KOPT-K1 (cell line): Measurements from ENCODE around the gene MKNK2.

Source experiments
- H3K27ac ChIP-seq: fragments of 200-600 bp; sonication (generic); 2 replicates; pipeline ENCODE4 v1.5.1; 2016; ENCODE audit warnings: antibody characterized with exemption, mild to moderate bottlenecking, low read depth, low read length; ENCODE audit not compliant: poor library complexity, severe bottlenecking
- H3K36me3 ChIP-seq: fragments of 200-600 bp; sonication (generic); 2 replicates; pipeline ENCODE4 v1.5.1; 2017; ENCODE audit warnings: antibody characterized with exemption, mild to moderate bottlenecking, low read length, moderate library complexity; ENCODE audit not compliant: insufficient read depth
- H3K9me3 ChIP-seq: fragments of 200-600 bp; sonication (generic); 2 replicates; pipeline ENCODE4 v1.5.1; 2017; ENCODE audit warnings: antibody characterized with exemption, low read length, mild to moderate bottlenecking; ENCODE audit not compliant: insufficient read depth, poor library complexity, severe bottlenecking

Gene MKNK2

DNA sequence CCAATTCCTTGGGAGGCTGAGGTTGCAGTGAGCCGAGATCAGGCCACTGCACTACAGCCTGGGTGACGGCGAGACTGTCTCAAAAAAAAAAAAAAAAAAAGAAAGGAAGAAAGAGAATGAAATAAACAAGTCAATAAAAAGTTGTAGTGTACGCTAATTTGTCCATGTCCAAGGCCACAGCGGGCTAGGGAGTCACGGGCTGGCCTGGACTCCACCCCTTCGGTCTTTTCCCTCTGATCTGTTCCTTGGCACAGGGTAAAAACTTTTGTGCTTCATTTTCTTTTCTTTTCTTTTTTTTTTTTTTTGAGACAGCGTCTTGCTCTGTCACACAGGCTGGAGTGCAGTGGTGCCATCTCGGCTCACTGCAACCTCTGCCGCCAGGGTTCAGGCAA lies 19.4 kb upstream of the MKNK2 start:
- no peak overlapping the region for H3K27ac ChIP-seq
- H3K9me3 ChIP-seq: no peaks in the 10 kb centered on the region
- H3K36me3 ChIP-seq: peaks cover 51% of the 10 kb centered on the region

GRCh38 chr19:2064788-2065524 lies 13.9 kb upstream of the MKNK2 start:
- Histone ChIP-seq H3K27ac (no peak overlapping the region), H3K9me3 (no peaks in the 10 kb centered on the region), H3K36me3 (no peaks in the 10 kb centered on the region)

DNA sequence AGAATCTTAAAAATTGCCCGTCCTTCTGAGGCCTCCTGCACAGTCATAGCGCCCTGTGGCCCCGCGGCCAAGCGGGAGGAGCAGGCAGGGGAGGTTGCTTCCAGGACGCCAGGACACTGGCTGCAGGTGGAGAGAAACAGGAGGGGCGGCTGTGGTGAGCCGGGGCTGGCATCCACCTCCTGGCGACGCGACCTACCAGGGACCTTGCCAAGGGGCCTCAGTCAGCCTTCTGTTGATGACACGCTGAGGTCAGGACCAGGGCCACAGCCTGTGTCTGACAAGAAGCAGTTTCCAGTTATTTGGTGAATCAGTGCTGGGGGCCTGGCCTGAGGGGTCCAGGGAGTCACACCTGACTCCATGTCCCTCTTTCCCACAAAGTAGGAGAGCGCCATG lies 13.3 kb upstream of the MKNK2 start:
- Histone ChIP-seq H3K36me3 (no peaks in the 10 kb centered on the region), H3K9me3 (no peaks in the 10 kb centered on the region), H3K27ac (no peak overlapping the region)

- no peak overlapping the region for H3K27ac ChIP-seq
- no peaks in the 10 kb centered on the region for H3K36me3 ChIP-seq
These were observed 12.8 kb upstream of the MKNK2 start for GRCh38 chr19:2063824-2064223.

DNA sequence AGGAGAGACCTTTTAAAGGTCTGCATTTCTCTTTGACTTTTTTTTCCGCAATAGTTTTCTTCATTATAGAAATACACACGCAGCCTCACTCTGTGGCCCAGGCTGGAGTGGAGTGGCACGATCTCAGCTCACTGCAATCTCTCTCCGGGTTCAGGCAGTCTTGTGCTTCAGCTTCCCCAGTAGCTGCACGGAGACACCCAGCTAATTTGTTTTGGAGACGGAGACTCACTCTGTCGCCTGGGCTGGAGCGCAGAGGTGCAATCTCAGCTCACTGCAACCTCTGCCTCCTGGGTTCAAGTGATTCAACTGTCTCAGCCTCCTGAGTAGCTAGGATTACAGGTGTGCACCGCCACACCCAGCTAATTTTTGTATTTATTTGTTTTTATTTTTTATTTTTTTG lies 11.7 kb upstream of the MKNK2 start:
- no peak overlapping the region for H3K27ac ChIP-seq

More at GRCh38 chr19:2063824-2064223, 12.8 kb upstream of the MKNK2 start:
- no peaks in the 10 kb centered on the region for H3K9me3 ChIP-seq

DNA sequence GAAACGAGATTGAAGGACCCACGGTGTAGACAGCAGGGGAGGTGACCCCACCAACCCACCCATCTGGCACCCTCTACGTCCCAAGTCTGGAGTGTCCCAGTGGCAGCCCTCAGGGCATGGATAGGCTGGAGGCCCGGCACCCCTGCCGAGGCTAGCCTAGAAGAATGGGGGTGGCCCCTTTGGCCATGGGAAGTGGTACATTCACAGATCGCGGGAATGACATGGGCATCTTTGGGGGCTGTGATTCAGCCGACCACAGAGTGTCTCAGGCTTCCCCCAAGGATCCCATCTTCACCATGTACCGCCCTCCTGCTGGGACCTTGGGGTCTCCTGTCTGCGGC lies 11.3 kb upstream of the MKNK2 start:
- Histone ChIP-seq H3K27ac (peak overlapping the region; percentile 95), H3K36me3 (no peaks in the 10 kb centered on the region), H3K9me3 (no peaks in the 10 kb centered on the region)

More for the DNA sequence above, 11.7 kb upstream of the MKNK2 start:
- H3K36me3 ChIP-seq: no peaks in the 10 kb centered on the region
- H3K9me3 ChIP-seq: no peaks in the 10 kb centered on the region

- H3K27ac ChIP-seq: peak overlapping the region; percentile 95
- H3K36me3 ChIP-seq: no peaks in the 10 kb centered on the region
- no peaks in the 10 kb centered on the region for H3K9me3 ChIP-seq
These were observed 10.7 kb upstream of the MKNK2 start for GRCh38 chr19:2061495-2062388.

- no peaks in the 10 kb centered on the region for H3K9me3 ChIP-seq
- H3K27ac ChIP-seq: peak overlapping the region; percentile 95
- no peaks in the 10 kb centered on the region for H3K36me3 ChIP-seq
These were observed 9.9 kb upstream of the MKNK2 start for GRCh38 chr19:2060884-2061494.

DNA sequence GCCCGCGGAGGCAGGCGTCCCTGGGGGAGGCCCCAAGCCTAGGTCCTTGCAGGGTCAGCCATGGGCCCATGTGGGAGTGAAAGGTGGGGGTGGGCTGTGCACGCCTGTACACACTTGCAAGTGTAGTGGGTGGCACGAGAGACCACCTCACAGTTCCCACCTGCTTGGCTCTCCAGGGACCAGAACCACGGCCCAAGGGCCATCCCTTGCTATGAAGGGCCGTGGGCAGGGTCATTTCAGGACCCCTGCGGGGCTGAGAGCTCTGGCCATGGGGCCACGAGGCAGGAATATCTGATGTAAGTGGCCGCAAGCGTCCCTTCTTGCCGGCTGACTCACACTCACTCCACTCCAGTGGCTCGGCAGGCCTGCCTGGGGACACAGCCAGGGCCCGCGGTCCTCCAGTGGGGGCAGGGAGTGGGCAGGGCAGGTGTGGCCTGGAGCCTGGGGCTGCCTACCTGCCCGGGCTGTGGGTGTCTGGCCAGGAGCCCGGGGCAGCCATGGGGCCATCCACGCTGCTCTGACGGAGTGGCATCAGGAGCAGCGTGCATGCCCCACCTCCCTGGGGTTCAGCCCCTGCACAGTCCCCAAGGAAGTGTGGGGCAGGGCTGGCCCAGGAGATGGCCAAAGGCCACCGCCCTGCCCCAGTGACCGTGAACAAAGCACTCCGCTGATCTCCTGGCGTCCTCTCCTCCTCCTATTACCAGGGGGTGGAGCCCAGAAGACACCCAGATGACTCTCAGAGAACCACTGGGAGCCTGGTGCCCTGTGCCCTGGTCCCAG lies 8.6 kb upstream of the MKNK2 start:
- no peaks in the 10 kb centered on the region for H3K36me3 ChIP-seq
- peak overlapping the region; percentile 95 for H3K27ac ChIP-seq
- no peaks in the 10 kb centered on the region for H3K9me3 ChIP-seq

GRCh38 chr19:2058570-2059421 lies 7.8 kb upstream of the MKNK2 start:
- Histone ChIP-seq H3K9me3 (no peaks in the 10 kb centered on the region), H3K27ac (peak overlapping the region; percentile 62)

GRCh38 chr19:2057484-2058469 lies 6.7 kb upstream of the MKNK2 start:
- Histone ChIP-seq H3K27ac (peak overlapping the region; percentile 62), H3K9me3 (no peaks in the 10 kb centered on the region), H3K36me3 (no peaks in the 10 kb centered on the region)

More at GRCh38 chr19:2058570-2059421, 7.8 kb upstream of the MKNK2 start:
- H3K36me3 ChIP-seq: no peaks in the 10 kb centered on the region

DNA sequence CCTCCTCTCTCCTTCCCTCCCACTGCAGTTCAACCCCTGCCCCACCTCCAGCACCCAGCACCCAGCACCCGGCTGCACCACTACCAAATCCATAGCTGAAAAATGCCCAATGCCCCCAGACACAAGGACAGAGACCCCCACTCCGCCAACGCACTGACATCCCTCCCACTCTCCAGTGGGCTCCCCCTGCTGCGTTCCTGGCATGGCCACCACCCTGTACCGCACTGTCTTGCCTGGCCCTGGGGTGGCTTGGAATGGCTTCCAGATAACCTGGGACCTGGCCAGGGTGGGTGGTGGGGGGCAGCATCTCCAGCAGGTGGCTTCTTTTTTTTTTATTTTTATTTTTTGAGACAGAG lies 5.8 kb upstream of the MKNK2 start:
- Histone ChIP-seq H3K36me3 (no peaks in the 10 kb centered on the region), H3K27ac (peak overlapping the region; percentile 62), H3K9me3 (no peaks in the 10 kb centered on the region)
